Liver (tissue), 2 donors: Measurements from ENCODE around the gene OSER1.

Experiments used
- REST ChIP-seq: IDR thresholded peaks from 2 replicates; pipeline ENCODE4 v1.6.1; 2016; ENCODE audit warnings: antibody characterized with exemption, mild to moderate bottlenecking
- TF ChIP-seq, protein P1 (sequence below): fragments of 150-350 bp; IDR thresholded peaks from 2 replicates; pipeline ENCODE4 v1.5.1; 2017; ENCODE audit warnings: improper control_type of control experiment, low read depth, low read length; ENCODE audit not compliant: missing input control
- donor health status: healthy.

- TF ChIP-seq REST: no peak
- TF ChIP-seq, protein P1, sequence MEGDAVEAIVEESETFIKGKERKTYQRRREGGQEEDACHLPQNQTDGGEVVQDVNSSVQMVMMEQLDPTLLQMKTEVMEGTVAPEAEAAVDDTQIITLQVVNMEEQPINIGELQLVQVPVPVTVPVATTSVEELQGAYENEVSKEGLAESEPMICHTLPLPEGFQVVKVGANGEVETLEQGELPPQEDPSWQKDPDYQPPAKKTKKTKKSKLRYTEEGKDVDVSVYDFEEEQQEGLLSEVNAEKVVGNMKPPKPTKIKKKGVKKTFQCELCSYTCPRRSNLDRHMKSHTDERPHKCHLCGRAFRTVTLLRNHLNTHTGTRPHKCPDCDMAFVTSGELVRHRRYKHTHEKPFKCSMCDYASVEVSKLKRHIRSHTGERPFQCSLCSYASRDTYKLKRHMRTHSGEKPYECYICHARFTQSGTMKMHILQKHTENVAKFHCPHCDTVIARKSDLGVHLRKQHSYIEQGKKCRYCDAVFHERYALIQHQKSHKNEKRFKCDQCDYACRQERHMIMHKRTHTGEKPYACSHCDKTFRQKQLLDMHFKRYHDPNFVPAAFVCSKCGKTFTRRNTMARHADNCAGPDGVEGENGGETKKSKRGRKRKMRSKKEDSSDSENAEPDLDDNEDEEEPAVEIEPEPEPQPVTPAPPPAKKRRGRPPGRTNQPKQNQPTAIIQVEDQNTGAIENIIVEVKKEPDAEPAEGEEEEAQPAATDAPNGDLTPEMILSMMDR: no peak
Measured at GRCh38 chr20:44241796-44242195, 31.2 kb upstream of the OSER1 start.
